HG02610 (cell line): ENCODE results near the gene RPGRIP1L.

Experiments
- ATAC-seq: cut with Tn5 transposase; IDR thresholded peaks from one replicate; pipeline ENCODE4 v1.9.1; 2021; ENCODE audit warnings: mild to moderate bottlenecking, moderate library complexity; ENCODE audit not compliant: unreplicated experiment

RPGRIP1L gene

GRCh38 chr16:53608094-53608493, 95.6 kb downstream of the RPGRIP1L start:
- no peak for ATAC-seq

- no peak for ATAC-seq
Observed at GRCh38 chr16:53605831-53606400, 97.7 kb downstream of the RPGRIP1L start.

GRCh38 chr16:53605356-53605755, 98.3 kb downstream of the RPGRIP1L start:
- no peak for ATAC-seq

- ATAC-seq: no peak
Observed at GRCh38 chr16:53601961-53602360, 101.7 kb downstream of the RPGRIP1L start.

GRCh38 chr16:53600616-53601015, 103.0 kb downstream of the RPGRIP1L start:
- ATAC-seq: no peak

GRCh38 chr16:53600126-53600525, 103.5 kb downstream of the RPGRIP1L start:
- ATAC-seq: no peak

- no peak for ATAC-seq
Observed at GRCh38 chr16:53599548-53599947, 104.1 kb downstream of the RPGRIP1L start.

- ATAC-seq: no peak
Observed at GRCh38 chr16:53598511-53599275, 105.0 kb downstream of the RPGRIP1L start.

- ATAC-seq: no peak
Observed at GRCh38 chr16:53597776-53598175, 105.9 kb downstream of the RPGRIP1L start.

GRCh38 chr16:53588081-53588648, 115.5 kb downstream of the RPGRIP1L start:
- ATAC-seq: no peak

- no peak for ATAC-seq
Observed at GRCh38 chr16:53583401-53583800, 120.3 kb downstream of the RPGRIP1L start.

GRCh38 chr16:53581784-53582183, 121.9 kb downstream of the RPGRIP1L start:
- ATAC-seq: no peak

- ATAC-seq: no peak
Observed at GRCh38 chr16:53580038-53580802, 123.4 kb downstream of the RPGRIP1L start.

- ATAC-seq: no peak
Observed at GRCh38 chr16:53576904-53577303, 126.8 kb downstream of the RPGRIP1L start.

GRCh38 chr16:53576210-53576609, 127.4 kb downstream of the RPGRIP1L start:
- ATAC-seq: no peak

GRCh38 chr16:53571763-53572162, 131.9 kb downstream of the RPGRIP1L start:
- ATAC-seq: no peak

GRCh38 chr16:53566552-53567245, 137.0 kb downstream of the RPGRIP1L start:
- ATAC-seq: no peak

- ATAC-seq: no peak
Observed at GRCh38 chr16:53565296-53565863, 138.3 kb downstream of the RPGRIP1L start.

GRCh38 chr16:53563426-53563825, 140.2 kb downstream of the RPGRIP1L start:
- ATAC-seq: no peak

GRCh38 chr16:53561101-53561888, 142.4 kb downstream of the RPGRIP1L start:
- ATAC-seq: no peak
